HT1080 (cell line): ENCODE results near the gene TANGO6. TPM values are rescaled to one million over a fixed set of nuclear protein-coding genes. Genes with fewer than 3 reads are reported as not detected.

Experiments
- DNase-seq: peaks from one replicate; pipeline ENCODE4 v3.0.0-alpha.2; 2015; ENCODE audit warnings: low read depth
- total RNA-seq: library from RNA; depleted of rRNA; stranded (reverse); fragments of >200 nt; shearing (Covaris generic); gene quantifications from 2 replicates; pipeline ENCODE4 v1.2.3, GENCODE V29; 2014

Gene TANGO6
- total RNA-seq, 1 experiment from 2014 or later: 12.7 TPM

GRCh38 chr16:68907297-68907696, 64.0 kb downstream of the TANGO6 start:
- no peak for DNase-seq

GRCh38 chr16:68907781-68908181, 64.5 kb downstream of the TANGO6 start:
- DNase-seq: no peak

- DNase-seq: no peak
These were observed 65.9 kb downstream of the TANGO6 start for GRCh38 chr16:68909099-68909733.

- DNase-seq: no peak
These were observed 66.7 kb downstream of the TANGO6 start for GRCh38 chr16:68910051-68910450.

- DNase-seq: no peak
These were observed 72.3 kb downstream of the TANGO6 start for GRCh38 chr16:68915589-68915988.

GRCh38 chr16:68917541-68917940, 74.2 kb downstream of the TANGO6 start:
- DNase-seq: no peak

GRCh38 chr16:68920349-68920748, 77.0 kb downstream of the TANGO6 start:
- no peak for DNase-seq

DNA sequence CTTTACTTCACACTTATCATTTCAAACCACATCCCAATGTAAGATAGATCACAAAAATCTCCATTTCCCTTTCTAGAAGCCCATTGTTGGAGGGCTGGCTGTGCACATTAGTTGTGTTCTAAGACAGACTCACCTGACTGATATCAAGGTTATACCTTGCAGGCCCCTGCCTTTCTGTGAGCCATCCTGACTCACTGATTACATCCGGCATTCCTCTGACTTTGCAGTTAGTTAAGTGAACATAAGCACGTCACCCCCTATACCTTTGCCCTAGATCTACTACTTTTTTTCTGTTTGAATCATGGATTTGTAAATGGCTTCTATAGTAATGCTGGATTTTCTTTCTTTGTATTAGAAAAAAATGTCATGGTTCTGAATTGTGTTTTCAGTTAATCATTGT, 78.3 kb downstream of the TANGO6 start:
- peak; percentile 89 for DNase-seq

DNA sequence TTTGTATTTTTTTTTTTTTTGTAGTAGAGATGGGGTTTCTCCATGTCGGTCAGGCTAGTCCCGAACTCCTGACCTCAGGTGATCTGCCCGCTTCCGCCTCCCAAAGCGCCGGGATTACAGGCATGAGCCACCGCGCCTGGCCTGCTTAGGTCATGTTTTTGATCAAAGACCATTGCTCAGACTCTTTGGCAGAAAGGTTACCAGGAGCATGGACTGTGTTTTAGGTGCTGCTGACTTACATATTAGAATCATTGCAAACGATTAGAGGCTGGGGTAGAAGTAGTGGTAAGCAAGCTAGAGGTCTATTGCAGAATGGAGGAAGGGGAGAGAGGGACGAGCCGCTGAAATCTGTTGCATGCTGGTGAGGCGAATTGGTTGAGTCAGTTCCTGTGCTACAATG, 79.8 kb downstream of the TANGO6 start:
- peak; percentile 20 for DNase-seq

GRCh38 chr16:68927018-68927417, 83.7 kb downstream of the TANGO6 start:
- DNase-seq: no peak

DNA sequence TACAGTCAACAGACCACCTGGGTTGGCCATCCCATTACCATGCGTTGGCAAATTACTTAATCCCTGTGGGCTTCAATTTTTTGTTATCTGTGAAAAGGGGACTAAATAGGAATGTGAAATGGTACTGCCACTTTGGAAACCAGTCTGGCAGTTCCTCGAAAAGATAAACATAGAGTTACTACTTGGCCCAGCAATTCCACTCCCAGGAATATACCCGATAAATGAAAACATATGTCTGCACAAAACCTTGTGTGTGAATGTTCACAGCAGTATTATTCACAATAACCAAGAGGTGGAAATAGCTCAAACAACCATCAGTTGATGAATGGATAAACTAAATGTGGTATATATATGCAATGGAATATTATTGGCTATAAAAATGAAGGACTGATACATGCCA, 87.9 kb downstream of the TANGO6 start:
- DNase-seq: no peak

- no peak for DNase-seq
These were observed 91.1 kb downstream of the TANGO6 start for GRCh38 chr16:68934402-68934801.

- no peak for DNase-seq
These were observed 91.7 kb downstream of the TANGO6 start for GRCh38 chr16:68935008-68935407.

DNA sequence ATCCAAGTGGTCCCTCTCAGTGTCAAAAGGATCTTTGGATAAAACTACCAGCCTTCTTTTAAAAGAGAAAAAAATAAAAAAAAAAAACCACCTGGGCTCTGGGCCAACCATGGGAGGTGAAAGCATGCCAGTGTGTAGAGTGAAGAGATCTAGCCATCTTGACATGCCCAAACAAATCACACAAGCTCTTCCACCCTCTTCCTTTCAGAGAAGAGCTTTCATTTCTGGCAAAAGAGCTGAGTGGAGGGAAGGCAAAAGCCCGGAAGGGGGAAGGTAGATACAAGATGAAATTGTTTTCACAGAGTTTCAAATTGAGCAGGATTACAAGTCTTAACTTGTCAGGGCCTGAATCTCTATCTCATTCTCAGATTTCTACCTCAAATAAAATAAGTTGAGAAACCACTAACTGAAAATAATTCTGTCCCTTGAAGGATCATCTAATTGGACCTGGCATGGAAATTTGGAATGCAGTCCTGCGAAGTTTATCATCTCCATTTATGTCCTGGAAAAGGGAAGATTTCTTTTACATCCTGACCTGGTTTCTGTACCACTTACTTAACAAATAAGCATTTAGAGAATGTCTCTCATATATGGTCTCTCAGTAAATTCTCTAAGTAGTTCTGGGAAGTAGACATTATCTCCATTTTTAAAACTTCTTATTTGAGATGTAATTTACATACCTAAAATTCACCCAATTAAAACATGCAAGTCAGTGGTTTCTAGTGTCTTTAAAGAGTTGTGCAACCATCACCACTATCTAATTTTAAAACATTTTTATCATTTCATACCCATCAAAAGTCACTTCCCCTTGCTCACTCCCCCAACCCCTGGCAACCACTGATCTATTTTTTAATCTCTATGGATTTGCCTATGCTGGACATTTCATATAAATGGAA, 93.7 kb downstream of the TANGO6 start:
- DNase-seq: no peak

- DNase-seq: no peak
These were observed 96.5 kb downstream of the TANGO6 start for GRCh38 chr16:68939692-68940320.

DNA sequence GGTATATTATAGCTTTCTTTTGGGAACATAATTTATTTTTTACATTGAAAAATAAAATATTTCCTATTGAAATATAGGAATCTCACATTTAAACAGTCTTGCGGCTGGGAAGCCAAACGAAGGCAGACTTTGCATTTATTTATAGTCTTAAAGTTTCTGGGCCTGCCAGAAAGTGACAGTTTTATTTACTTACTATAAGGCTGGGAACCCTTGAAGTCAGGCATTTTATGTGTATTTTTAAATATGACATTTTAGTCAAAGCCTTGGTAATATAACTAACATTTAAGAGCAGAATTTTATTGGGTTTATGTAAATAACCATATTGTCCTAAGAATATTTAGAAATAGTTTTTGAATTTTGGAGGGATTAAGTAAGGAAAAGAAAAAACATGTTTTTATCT, 97.5 kb downstream of the TANGO6 start:
- no peak for DNase-seq

GRCh38 chr16:68943961-68944360, 100.6 kb downstream of the TANGO6 start:
- DNase-seq: no peak

DNA sequence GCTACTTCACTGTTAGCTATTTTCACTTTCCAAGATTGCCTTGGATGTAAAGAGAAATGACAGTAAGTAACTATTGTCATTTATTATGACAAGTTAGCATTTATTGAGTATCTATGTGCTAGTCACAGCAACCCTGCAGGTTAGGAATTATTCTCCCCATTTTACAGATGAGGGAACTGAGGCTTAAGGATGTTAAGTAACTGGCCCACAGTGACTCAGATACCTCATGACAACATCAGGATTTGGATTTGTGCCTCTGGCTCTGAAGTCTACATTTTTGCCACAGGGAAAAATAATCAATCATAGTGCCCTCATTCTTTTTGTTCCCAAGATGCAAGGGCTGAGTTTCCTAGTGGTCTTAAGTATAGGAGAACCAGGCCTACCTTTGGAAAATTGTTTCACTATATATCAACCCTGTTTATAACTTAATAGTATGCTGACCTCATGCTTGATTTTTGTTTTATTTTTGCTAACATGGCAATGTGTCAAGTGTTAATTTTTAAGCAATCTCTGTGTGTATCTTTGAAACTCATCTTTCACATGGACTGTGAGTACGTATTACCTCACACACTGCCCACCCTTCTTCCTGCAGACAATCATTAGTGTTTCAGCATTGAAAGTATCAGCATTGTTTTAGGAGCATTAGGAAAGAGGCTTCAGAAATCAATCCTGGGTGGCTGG, 105.0 kb downstream of the TANGO6 start:
- DNase-seq: no peak

DNA sequence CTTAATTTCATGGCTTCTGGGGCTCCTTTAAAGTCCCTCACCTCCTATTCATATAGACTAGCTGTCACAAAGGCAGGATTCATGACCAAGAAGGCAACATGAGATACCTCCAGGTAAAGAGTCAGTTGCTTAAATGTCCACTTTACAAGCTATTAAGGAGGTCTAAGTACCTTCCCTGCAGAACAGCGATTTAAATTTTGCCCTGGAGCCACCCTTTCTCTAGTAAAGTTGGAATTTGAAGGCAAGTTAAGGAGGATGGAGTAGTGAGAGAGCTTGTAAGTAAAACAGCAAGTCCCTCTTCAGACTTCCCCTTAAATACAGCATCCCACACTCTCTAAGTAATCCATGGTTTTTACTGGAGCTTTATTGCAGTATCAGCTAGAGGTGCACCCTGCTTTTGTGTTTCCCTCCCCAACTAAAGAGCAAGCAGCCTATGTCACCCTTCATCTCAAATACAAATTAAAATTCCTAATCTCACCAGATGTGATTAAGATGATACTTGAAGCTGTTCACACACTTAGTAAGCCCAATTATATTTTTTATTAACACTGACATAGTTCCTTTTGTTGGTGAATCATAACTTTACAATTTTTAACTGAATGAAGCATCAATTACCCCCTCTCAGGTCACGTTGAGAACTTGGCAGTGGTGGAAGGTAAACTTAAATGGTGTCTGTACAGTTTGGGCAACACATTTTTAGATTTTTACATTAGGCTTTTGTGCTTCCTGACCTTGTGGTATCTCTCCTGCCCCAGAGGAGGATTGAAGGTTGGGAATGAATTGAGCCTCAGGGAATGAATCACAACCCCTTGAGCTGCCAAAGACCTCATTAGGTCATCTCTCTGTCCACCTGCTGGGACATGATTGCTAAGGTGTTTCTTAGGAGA, 108.9 kb downstream of the TANGO6 start:
- peak; percentile 89 for DNase-seq

GRCh38 chr16:68954911-68955635, 111.7 kb downstream of the TANGO6 start:
- no peak for DNase-seq
